Ammon's horn (tissue), 1 donor: ENCODE measurements around the gene FSTL1.

Experiments
- DNase-seq: peaks from one replicate; pipeline ENCODE4 v3.0.0-alpha.2; 2016; ENCODE audit warnings: low spot score

Gene FSTL1

GRCh38 chr3:120440001-120440703, 10.6 kb downstream of the FSTL1 start:
- DNase-seq: no peak

DNA sequence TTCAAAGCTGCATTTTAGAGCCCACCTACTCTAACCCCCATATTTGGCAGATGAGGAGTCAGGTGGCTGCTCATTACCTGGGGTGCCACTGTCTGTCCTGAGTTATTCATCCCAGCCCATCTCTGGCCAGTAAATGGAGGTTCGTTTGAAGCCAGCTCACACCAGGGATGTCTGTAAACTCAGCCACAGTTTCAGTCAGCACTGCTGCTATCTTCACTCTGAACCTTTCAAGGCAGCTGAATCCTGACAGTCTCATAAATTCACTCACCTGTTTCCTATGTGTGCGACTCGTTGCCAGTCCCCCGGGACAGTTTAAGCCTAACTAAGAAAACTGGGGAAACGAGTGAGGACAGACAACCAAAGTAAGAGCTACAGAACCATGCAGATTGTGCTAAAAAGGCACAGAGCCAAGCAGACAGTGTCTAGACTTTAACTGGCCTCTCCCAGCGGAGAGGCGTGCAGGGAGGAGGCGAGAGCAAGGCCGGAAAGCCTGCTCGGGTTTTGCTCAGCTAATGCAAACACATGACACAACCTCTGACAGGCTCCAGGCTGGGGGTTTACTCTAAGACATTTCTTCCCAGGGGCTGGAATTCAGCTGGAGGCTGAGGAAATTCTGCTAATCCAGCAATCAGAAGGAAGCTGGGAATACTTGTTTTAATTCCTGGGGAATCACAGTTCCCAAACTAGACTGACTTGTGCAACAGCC, 12.0 kb downstream of the FSTL1 start:
- DNase-seq: no peak

DNA sequence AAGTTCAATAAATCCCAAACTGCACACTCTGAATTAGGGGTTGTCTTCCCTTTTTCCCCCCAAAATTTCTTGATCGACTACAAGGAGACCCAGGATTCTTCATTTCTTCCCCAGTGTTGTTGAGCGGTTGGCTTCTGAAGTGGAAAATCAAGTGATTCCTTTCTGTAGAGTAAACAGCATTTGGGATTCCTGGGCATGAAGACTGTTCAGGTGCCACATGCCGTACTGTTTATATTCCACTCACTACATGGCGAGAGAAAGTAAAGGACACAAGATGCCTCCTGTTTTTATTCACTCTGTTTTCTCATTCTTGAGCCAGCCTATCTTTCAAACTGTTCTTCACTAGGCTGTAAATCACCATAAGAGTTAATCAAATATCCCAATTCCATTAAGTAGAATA, 12.6 kb downstream of the FSTL1 start:
- DNase-seq: no peak

GRCh38 chr3:120437559-120437958, 13.2 kb downstream of the FSTL1 start:
- no peak for DNase-seq

DNA sequence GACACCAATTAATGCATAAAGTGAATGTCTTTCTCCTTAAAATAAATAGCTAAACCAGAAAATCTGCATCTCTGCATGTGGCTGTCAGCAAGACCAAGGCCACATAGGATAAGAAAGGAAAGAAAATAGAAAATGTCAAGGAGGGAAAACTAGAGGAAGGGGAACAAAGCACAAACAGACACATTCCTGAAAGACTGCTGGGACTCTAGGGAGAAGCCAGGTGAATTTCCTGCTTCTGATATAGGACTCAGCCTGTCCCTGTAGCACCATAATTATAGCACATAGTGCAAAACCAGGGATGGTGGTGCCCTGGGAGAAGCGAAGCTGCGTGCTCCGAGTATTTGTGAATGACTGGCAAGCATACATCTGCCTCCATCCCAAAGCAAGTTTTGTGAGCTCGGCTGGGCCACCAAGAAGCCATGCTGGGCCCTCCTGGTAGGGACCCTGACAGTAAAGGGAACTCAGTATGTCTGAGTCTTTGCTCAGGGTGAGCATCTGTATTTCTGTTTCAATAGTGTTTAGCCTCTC, 14.2 kb downstream of the FSTL1 start:
- DNase-seq: no peak

GRCh38 chr3:120435621-120436020, 15.2 kb downstream of the FSTL1 start:
- no peak for DNase-seq

GRCh38 chr3:120433662-120434331, 17.0 kb downstream of the FSTL1 start:
- DNase-seq: no peak

GRCh38 chr3:120432150-120432860, 18.5 kb downstream of the FSTL1 start:
- DNase-seq: no peak

DNA sequence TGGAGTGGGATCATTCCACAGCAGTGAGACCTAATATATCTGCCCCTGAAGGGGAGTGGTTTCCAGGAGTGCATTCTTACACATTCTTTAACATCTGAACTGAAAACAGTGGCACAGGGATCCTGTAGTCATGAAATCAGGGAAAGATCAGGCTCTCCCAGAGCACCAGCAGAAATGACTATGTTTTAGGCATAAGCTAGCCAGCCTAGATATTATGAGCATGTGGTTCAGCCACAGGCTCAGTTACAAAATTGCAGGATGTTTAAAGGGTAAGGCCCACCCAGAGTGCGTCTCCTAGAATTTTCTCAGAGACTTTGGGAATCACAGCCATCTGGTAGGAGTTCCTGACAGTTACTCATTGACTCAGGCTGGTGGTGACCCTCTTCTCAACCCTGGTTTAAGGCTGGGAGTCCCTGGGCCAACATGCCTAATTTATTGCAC, 20.9 kb downstream of the FSTL1 start:
- no peak for DNase-seq

- DNase-seq: no peak
These were observed 21.9 kb downstream of the FSTL1 start for GRCh38 chr3:120428924-120429323.

- no peak for DNase-seq
These were observed 23.6 kb downstream of the FSTL1 start for GRCh38 chr3:120427201-120427600.

GRCh38 chr3:120425572-120426250, 25.1 kb downstream of the FSTL1 start:
- DNase-seq: peak; percentile 62

GRCh38 chr3:120424976-120425570, 25.7 kb downstream of the FSTL1 start:
- DNase-seq: no peak

- DNase-seq: no peak
These were observed 26.3 kb downstream of the FSTL1 start for GRCh38 chr3:120424506-120424905.

DNA sequence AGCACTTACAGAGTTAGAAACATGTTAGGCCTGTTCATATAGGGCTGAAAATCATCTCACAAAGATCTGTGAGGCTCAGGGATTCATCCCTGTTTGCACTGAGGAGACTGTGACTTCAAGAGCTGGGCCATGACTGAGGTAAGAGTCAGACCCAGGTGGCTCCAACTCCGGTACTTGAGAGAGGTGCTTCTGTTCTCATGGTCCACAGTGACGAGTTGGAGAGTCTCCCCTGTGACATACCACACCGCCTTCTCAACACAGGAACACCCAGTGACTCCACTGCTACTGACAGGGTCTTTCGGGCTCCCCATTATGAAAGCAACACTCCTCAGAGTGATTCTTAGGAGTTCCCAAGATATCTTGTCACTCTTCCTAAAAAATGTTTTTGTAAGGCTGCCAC, 27.4 kb downstream of the FSTL1 start:
- no peak for DNase-seq

GRCh38 chr3:120421926-120422325, 28.9 kb downstream of the FSTL1 start:
- no peak for DNase-seq

DNA sequence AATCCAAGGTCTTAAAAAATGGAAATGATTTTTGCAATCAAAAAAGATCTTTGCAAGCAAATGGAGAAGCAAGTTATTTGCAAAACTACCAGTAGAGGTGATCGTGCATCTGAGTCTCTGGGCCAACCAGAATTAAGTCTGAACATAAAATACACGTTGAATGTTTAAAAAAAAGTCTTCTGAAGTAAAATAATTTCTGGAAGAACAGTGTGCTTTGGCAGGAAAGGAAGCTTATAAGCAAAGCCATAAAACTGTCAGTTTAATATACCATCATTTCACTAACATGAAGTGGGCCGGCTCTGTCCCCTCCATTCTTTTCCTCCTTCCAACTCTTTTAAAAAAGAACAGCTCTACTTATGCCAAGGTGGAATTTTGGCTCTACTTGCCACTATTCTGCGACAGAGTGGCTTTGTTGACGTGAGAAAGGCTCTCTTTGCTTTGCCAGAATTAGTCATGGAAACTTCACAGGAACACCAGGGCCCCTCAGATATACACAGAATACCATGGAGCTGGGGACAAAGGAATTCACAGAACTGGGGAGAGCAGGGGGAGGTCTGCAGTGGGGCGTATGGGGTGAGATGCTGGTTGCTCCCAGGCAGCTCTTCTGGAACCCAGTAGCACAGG, 29.8 kb downstream of the FSTL1 start:
- peak; percentile 33 for DNase-seq

DNA sequence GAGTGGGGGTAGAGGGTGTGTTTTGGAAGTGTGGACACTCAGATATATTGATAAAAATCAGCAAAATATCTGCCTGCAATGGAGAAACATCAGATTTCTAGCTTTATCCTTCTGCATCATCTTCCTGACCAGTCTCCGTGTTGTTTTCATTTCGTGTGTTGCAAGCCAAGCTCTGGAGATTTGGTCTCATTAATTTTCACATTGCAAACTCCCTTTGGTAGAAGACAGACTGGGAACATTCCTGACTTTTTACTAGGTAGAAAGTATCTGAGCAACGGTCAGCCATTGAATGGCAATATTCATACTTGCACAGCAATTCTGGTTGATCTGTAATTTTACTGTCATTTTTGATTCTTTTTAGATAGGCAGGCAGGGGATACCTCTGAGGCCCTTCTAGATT, 30.4 kb downstream of the FSTL1 start:
- DNase-seq: no peak

DNA sequence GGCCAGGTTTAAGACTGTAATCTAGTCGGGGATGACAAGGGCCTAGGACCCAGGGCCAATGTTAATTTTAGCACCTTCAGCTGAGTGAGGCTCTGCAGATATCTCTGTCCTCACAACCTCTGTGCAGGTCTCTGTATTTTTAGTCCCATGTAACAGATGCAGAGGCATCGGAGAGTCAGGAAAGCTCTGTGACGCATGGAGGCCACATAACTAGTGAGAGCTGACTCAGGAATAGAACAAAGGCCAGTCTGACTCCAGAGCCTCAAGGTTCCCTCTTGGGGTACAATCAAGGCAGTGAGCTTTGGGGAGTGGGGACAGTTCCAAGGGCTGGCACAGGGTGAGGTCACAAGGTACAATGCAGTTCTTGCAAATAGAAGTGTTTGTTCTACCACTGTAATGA, 31.0 kb downstream of the FSTL1 start:
- no peak for DNase-seq

DNA sequence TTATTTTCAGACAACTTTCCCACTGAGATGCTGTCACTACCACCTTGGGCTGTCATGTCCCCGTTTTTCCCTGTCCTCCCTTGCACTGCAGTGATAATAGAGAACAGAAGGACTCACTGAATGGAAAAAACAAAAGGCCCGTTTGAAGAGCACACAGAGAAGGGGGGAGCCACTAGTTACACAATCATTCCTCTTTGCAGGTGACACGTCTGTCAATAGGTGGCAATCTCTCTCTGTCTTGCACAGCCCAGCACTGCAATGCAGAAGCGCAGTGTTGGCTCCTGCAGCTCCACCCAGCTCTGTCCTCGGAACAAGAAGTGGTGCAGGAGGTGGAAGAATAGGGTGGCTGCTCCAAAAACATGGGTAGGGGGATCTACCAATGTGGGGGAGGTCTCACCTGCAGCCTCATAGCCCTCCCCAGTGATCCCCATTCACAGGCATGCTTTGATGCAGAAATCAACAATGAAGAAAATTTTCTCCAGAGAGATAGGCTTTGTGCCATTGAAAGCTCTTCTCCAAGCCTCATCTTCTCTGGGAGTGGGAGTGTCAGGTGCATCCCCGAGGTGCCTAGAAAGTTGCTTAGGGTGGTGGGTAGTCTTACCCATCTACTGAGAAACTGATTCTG, 31.8 kb downstream of the FSTL1 start:
- peak; percentile 89 for DNase-seq
